ENCODE measurements around the gene PRPSAP2.

GRCh38 chr17:18964018-18964351, 106.1 kb downstream of the PRPSAP2 start:
- TF ChIP-seq EZH2phosphoT487 (IDR thresholded peaks at IDR 0.05; ENCODE audit: borderline replicate concordance, low read length) (no peak), CTCF (IDR thresholded peaks at IDR 0.05; ENCODE audit: low read depth, low read length, poor library complexity, severe bottlenecking) (no peak)

Data from DOHH2 (cell line).